Measurements from ENCODE around the gene EFCC1. TPM values are rescaled to one million over a fixed set of nuclear protein-coding genes. Genes with fewer than 3 reads are reported as not detected.

EFCC1 gene
- total RNA-seq, 1 donor from 2014 or later: 0.67 TPM

- peaks cover 1% of the 10 kb centered on the region for H3K4me1 Mint-ChIP-seq
- peaks cover 23% of the 10 kb centered on the region for H3K27me3 Mint-ChIP-seq (ENCODE audit: low read depth)
- no peak overlapping the region for H3K4me3 Mint-ChIP-seq
- peaks cover 24% of the 10 kb centered on the region for H3K9me3 Mint-ChIP-seq
- peaks cover 8% of the 10 kb centered on the region for H3K36me3 Mint-ChIP-seq
- H3K27ac Mint-ChIP-seq: no peak overlapping the region
- TF ChIP-seq CTCF (IDR thresholded peaks at IDR 0.05; ENCODE audit: unreplicated experiment): no peak
- no peak for DNase-seq (ENCODE audit: low spot score in 2 of 2, unreplicated experiment in 2 of 2)
Observed at GRCh38 chr3:129046732-129047552, 45.8 kb downstream of the EFCC1 start.

GRCh38 chr3:129047553-129047839 is 46.4 kb downstream of the EFCC1 start:
- Mint-ChIP-seq H3K4me1 (peaks cover 3% of the 10 kb centered on the region), H3K27me3 (ENCODE audit: low read depth) (peaks cover 18% of the 10 kb centered on the region), H3K4me3 (no peak overlapping the region), H3K36me3 (peaks cover 8% of the 10 kb centered on the region), H3K9me3 (peaks cover 20% of the 10 kb centered on the region), H3K27ac (no peak overlapping the region)
- DNase-seq (ENCODE audit: low spot score in 2 of 2, unreplicated experiment in 2 of 2): no peak
- no peak for TF ChIP-seq CTCF (IDR thresholded peaks at IDR 0.05; ENCODE audit: unreplicated experiment)

- Mint-ChIP-seq H3K27ac (no peak overlapping the region), H3K36me3 (peaks cover 5% of the 10 kb centered on the region), H3K4me1 (peaks cover 13% of the 10 kb centered on the region), H3K4me3 (no peak overlapping the region), H3K27me3 (ENCODE audit: low read depth) (peaks cover 5% of the 10 kb centered on the region), H3K9me3 (peaks cover 7% of the 10 kb centered on the region)
- no peak for TF ChIP-seq CTCF (IDR thresholded peaks at IDR 0.05; ENCODE audit: unreplicated experiment)
- DNase-seq (ENCODE audit: low spot score in 2 of 2, unreplicated experiment in 2 of 2): no peak
Observed at GRCh38 chr3:129050556-129051295, 49.6 kb downstream of the EFCC1 start.

- Mint-ChIP-seq H3K9me3 (peaks cover 7% of the 10 kb centered on the region), H3K36me3 (peaks cover 5% of the 10 kb centered on the region), H3K4me1 (peaks cover 13% of the 10 kb centered on the region), H3K4me3 (no peak overlapping the region), H3K27ac (no peak overlapping the region), H3K27me3 (ENCODE audit: low read depth) (peaks cover 5% of the 10 kb centered on the region)
- TF ChIP-seq CTCF (IDR thresholded peaks at IDR 0.05; ENCODE audit: unreplicated experiment): no peak
- DNase-seq (ENCODE audit: low spot score in 2 of 2, unreplicated experiment in 2 of 2): no peak
Observed at GRCh38 chr3:129051871-129052340, 50.8 kb downstream of the EFCC1 start.

GRCh38 chr3:129052675-129053074 is 51.6 kb downstream of the EFCC1 start:
- TF ChIP-seq CTCF (IDR thresholded peaks at IDR 0.05; ENCODE audit: unreplicated experiment): no peak
- H3K27ac Mint-ChIP-seq: no peak overlapping the region

More at GRCh38 chr3:129052675-129053074, 51.6 kb downstream of the EFCC1 start:
- Mint-ChIP-seq H3K4me1 (peaks cover 13% of the 10 kb centered on the region), H3K9me3 (peaks cover 7% of the 10 kb centered on the region), H3K36me3 (peaks cover 5% of the 10 kb centered on the region), H3K27me3 (ENCODE audit: low read depth) (peaks cover 7% of the 10 kb centered on the region), H3K4me3 (no peak overlapping the region)
- no peak for DNase-seq (ENCODE audit: low spot score in 2 of 2, unreplicated experiment in 2 of 2)
